Measurements from ENCODE around the gene CLIP2.

DNA sequence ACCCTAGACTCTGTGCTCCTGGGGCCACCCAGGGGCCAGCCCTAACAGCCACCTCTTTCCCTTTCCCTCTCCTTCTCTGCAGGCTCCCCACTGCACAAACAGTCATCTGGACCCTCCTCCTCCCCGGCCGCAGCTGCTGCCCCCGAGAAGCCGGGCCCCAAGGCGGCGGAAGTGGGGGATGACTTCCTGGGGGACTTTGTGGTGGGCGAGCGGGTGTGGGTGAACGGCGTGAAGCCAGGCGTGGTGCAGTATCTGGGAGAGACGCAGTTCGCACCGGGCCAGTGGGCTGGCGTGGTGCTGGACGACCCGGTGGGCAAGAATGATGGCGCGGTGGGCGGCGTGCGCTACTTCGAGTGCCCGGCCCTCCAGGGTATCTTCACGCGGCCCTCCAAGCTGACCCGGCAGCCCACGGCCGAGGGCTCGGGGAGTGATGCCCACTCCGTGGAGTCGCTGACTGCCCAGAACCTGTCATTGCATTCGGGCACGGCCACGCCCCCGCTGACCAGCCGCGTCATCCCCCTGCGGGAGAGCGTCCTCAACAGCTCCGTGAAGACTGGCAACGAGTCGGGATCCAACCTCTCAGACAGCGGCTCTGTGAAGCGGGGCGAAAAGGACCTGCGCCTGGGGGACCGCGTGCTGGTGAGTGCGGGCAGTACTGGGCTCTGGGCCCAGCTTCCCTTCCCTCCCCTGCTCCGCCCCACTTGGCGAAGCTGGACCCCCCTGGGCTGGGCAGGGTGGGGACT, 49.3 kb downstream of the CLIP2 start:
- TF ChIP-seq CREB1 (IDR thresholded peaks at IDR 0.05; ENCODE audit: low read depth), result no peak
- TF ChIP-seq MAX (IDR thresholded peaks at IDR 0.05), result no peak
